Measurements from ENCODE around the gene IQCH.

Gene IQCH

GRCh38 chr15:67545864-67546263 lies 291.3 kb downstream of the IQCH start:
- no peak for DNase-seq

DNA sequence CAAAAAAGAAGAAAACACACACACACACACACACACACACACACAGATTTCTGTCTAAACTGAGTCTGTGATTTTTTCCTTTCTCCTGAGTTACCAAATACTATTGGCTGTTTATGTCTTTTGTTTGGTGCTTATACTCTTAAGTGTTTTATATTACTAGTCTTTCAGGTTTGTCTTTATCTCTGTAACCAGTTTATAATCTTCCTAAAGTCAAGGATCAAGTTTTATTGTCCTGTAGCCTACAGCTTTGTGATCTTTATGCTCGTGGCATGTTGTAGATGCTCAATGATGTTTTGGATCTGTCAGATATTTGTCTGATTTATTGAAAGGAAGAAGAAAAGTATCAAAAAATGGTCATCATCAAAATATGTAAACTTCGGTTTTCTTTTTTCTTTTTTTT lies 292.5 kb downstream of the IQCH start:
- DNase-seq: no peak

DNA sequence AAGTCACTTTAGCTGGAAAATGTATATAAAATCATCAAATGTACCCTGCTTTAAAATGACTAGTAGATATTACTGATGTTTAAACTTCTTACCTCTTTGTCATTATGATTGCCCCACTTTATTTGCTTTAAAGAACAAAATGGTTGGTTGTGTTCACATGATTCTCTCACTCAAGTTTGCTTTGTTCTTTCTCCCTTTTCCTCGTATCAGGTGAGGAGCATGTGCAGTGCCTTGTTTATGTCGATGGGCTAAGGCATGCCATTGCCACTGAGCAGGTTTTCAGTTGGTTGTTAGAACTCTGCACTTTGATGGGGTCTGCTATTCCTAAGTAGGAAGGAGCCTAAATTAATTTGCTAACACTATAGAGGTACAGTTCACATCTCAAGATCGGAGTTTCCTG lies 293.2 kb downstream of the IQCH start:
- DNase-seq: no peak

- DNase-seq: peak; percentile 61
These were observed 293.8 kb downstream of the IQCH start for GRCh38 chr15:67548236-67548852.

- DNase-seq: peak; percentile 40
These were observed 294.5 kb downstream of the IQCH start for GRCh38 chr15:67548862-67549651.

GRCh38 chr15:67549736-67550135 lies 295.1 kb downstream of the IQCH start:
- DNase-seq: peak; percentile 51

- DNase-seq: peak; percentile 12
These were observed 295.9 kb downstream of the IQCH start for GRCh38 chr15:67550522-67550921.

- no peak for DNase-seq
These were observed 296.7 kb downstream of the IQCH start for GRCh38 chr15:67551207-67551743.

All from fibroblast of skin of right quadriceps (primary cell).